Osteocyte (in vitro differentiated cells): ENCODE measurements around the gene TEX19. TPM values are rescaled to one million over a fixed set of nuclear protein-coding genes. Genes with fewer than 3 reads are reported as not detected.
"Not testable (repeated sequence)": the region's sequence is repeated elsewhere in the genome, so short reads cannot be mapped to it uniquely, and the experiment has no call there.

Source experiments
- DNase-seq: peaks from one replicate; pipeline ENCODE4 v3.0.0; 2021; ENCODE audit warnings: mixed read lengths; ENCODE audit not compliant: unreplicated experiment; ENCODE audit errors: extremely low spot score
- H3K27ac Mint-ChIP-seq: one replicate; pipeline ENCODE4 v1.8.0; 2021; ENCODE audit warnings: mild to moderate bottlenecking, mixed read lengths; ENCODE audit not compliant: unreplicated experiment
- H3K27me3 Mint-ChIP-seq: one replicate; pipeline ENCODE4 v1.8.0; 2021; ENCODE audit warnings: mixed read lengths; ENCODE audit not compliant: unreplicated experiment
- H3K36me3 Mint-ChIP-seq: one replicate; pipeline ENCODE4 v1.8.0; 2021; ENCODE audit warnings: mixed read lengths; ENCODE audit not compliant: unreplicated experiment
- H3K4me1 Mint-ChIP-seq: one replicate; pipeline ENCODE4 v1.8.0; 2021; ENCODE audit warnings: mixed read lengths; ENCODE audit not compliant: unreplicated experiment
- H3K4me3 Mint-ChIP-seq: one replicate; pipeline ENCODE4 v1.8.0; 2021; ENCODE audit warnings: mild to moderate bottlenecking, moderate library complexity, mixed read lengths; ENCODE audit not compliant: unreplicated experiment
- H3K9me3 Mint-ChIP-seq: one replicate; pipeline ENCODE4 v1.8.0; 2021; ENCODE audit warnings: mixed read lengths; ENCODE audit not compliant: unreplicated experiment
- CTCF ChIP-seq: fragments of 200-600 bp; sonication (generic); IDR thresholded peaks from 2 replicates; pipeline ENCODE4 v1.5.0; 2021; ENCODE audit warnings: antibody characterized with exemption, mild to moderate bottlenecking, moderate library complexity
- total RNA-seq: library from RNA; stranded (reverse); gene quantifications from 2 replicates; pipeline ENCODE4 v1.2.1, GENCODE V29; 2021

TEX19 gene
- total RNA-seq, 1 donor from 2014 or later: not detected

- Mint-ChIP-seq H3K4me1 (peaks cover 11% of the 10 kb centered on the region), H3K9me3 (no peaks in the 10 kb centered on the region), H3K27ac (no peak overlapping the region), H3K36me3 (no peaks in the 10 kb centered on the region), H3K4me3 (no peak overlapping the region), H3K27me3 (peaks cover 28% of the 10 kb centered on the region)
- no peak for DNase-seq
- TF ChIP-seq CTCF: no peak
Measured at GRCh38 chr17:82373731-82374625, 14.9 kb downstream of the TEX19 start.

GRCh38 chr17:82374626-82375331 lies 15.7 kb downstream of the TEX19 start:
- peaks cover 10% of the 10 kb centered on the region for H3K4me1 Mint-ChIP-seq
- peaks cover 25% of the 10 kb centered on the region for H3K27me3 Mint-ChIP-seq
- no peak for DNase-seq
- no peak overlapping the region for H3K27ac Mint-ChIP-seq
- no peak for TF ChIP-seq CTCF
- no peaks in the 10 kb centered on the region for H3K36me3 Mint-ChIP-seq
- H3K9me3 Mint-ChIP-seq: no peaks in the 10 kb centered on the region
- H3K4me3 Mint-ChIP-seq: no peak overlapping the region

GRCh38 chr17:82375359-82376041 lies 16.5 kb downstream of the TEX19 start:
- Mint-ChIP-seq H3K27ac (no peak overlapping the region), H3K36me3 (no peaks in the 10 kb centered on the region), H3K9me3 (no peaks in the 10 kb centered on the region), H3K4me1 (peaks cover 7% of the 10 kb centered on the region), H3K4me3 (no peak overlapping the region), H3K27me3 (peaks cover 25% of the 10 kb centered on the region)
- TF ChIP-seq CTCF: no peak
- no peak for DNase-seq

GRCh38 chr17:82376042-82376730 lies 17.1 kb downstream of the TEX19 start:
- DNase-seq: no peak

GRCh38 chr17:82377294-82377693 lies 18.2 kb downstream of the TEX19 start:
- not testable (repeated sequence) for H3K4me1 Mint-ChIP-seq, H3K4me3 Mint-ChIP-seq, H3K27ac Mint-ChIP-seq, H3K9me3 Mint-ChIP-seq, DNase-seq, H3K36me3 Mint-ChIP-seq
- H3K27me3 Mint-ChIP-seq: peaks cover 21% of the 10 kb centered on the region

More at GRCh38 chr17:82376042-82376730, 17.1 kb downstream of the TEX19 start:
- Mint-ChIP-seq H3K27me3 (peaks cover 19% of the 10 kb centered on the region), H3K4me1 (peaks cover 2% of the 10 kb centered on the region), H3K9me3 (no peaks in the 10 kb centered on the region), H3K36me3 (no peaks in the 10 kb centered on the region), H3K4me3 (no peak overlapping the region), H3K27ac (no peak overlapping the region)
- TF ChIP-seq CTCF: no peak
